SHP77 treated with DMSO at 0.1 percent for 48 hours (cell line): ENCODE results near the gene C9orf152.
"Not testable (repeated sequence)": the region's sequence is repeated elsewhere in the genome, so short reads cannot be mapped to it uniquely, and the experiment has no call there.

Experiments
- DNase-seq: peaks from one replicate; lab custom pipeline; 2025; lab: John Stamatoyannopoulos, UW

C9orf152 gene

DNA sequence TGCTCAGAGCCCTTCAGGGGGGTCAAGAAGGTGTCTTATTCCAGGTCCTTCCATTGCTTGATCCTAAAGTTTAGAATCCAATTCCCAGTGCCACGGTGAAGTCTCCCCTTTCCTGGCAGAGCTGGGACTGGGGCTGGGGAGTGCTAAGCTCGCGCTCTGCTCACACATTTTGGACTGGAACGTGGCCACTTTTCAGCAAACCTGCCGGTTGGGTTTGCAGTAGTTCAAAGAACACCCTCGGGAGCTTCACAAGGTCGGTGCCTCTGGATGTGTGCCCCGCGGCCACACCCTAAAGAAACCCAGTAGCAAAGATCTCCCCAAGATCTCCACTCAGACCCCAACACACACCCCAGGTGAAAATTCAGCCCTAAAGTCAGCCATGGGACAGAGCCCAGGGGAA, at the start of gene C9orf152:
C9orf152 (minus strand) TSS at position 129 of the 400 bp plus-strand sequence. CDS start 580 bp downstream, outside the sequence.
- DNase-seq = no peak

DNA sequence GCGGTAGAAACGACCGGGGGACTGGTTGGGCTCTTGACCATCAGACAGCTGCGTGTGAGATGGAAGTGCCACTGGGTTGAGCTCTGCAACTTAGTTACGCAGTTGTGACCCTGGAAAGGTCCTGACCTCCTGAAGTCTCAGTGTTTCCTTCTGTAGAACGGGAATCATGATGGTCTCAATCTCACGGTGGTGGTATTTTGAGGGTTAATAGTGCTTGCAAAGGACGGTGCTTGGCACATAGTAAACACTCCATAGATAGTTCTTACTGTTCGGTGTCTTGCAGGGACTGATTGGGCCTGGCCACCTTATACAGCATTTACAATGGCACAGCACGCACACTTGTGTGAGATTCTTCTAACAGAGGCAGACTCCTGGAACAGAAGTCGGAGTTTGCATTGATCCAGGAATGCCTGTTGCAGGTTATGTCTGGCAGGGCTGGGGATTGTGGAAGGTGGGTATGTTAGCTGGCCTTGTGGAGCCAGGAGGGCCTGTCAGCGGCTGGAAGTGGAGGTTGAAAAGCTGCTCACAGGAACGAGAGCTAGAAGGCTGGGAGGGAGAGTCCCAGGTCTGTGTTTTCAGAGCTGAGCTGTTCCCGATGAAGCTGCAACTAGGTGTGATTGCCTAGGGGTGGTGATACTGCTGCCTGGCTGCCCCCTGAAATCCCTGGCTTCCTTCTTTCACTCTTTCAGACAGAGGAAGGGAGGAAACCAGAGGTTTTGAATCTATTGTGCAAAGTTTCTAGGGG, 49.3 kb upstream of the C9orf152 start:
- DNase-seq = no peak

GRCh38 chr9:110256380-110257096, 48.6 kb upstream of the C9orf152 start, which contains the start of gene TXN:
Gene TXN (minus strand): TSS chr9:110256507. CDS start chr9:110256435, 72 bp downstream.
- DNase-seq = peak; percentile 57

GRCh38 chr9:110255463-110256379, 47.8 kb upstream of the C9orf152 start:
- DNase-seq = no peak

- DNase-seq = no peak
Measured at GRCh38 chr9:110255034-110255462, 47.1 kb upstream of the C9orf152 start.

DNA sequence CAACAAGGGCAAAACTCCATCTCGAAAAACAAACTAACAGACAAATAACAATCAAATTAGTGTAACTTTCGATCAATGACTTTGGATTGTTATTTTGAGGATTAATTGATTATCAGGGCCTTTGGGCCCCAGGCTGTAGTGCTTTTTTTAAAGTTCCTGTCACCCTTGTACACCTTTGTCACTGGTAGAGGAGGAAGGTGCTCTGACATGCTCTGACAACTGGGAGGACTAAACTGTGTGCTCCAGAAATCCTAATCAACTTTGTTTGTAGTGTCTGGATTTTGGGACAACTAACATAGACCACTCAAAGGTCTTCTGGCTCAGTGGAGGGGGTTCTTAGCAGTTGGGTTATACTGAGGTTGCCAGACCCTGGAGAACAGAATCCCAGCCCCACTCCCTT, 46.5 kb upstream of the C9orf152 start:
- no peak for DNase-seq

- DNase-seq = no peak
Measured at GRCh38 chr9:110252509-110253139, 44.7 kb upstream of the C9orf152 start.

DNA sequence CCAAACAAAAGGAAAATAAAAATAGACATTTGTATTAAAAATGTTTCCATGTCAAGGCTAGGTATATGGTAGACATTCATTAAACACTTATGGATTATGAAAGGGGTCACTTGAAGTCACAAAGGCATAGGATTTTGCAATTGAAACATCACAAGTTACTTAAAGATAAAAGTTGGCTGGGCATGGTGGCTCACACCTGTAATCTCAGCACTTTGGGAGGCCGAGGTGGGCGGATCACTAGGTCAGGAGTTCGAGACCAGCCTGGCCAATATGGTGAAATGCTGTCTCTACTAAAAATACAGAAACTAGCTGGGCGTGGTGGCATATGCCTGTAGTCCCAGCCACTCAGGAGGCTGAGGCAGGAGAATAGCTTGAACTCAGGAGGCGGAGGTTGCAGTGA, 43.8 kb upstream of the C9orf152 start:
- not testable (repeated sequence) for DNase-seq

DNA sequence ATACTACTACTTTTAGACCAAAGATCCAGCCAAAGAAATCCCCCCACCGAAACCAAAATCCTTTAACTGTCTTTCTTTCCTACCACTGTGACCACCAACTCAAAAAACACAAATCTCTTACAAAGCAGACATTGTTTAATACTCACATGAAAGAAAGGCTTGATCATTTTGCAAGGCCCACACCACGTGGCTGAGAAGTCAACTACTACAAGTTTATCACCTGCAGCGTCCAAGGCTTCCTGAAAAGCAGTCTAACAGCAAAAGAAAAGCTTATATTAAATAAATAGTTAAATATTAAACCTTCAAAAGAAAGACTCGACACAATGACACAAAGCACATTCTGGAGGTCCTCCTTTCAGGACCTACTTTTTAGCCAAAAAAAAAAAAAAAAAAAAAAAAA, 43.3 kb upstream of the C9orf152 start:
- DNase-seq = no peak

DNA sequence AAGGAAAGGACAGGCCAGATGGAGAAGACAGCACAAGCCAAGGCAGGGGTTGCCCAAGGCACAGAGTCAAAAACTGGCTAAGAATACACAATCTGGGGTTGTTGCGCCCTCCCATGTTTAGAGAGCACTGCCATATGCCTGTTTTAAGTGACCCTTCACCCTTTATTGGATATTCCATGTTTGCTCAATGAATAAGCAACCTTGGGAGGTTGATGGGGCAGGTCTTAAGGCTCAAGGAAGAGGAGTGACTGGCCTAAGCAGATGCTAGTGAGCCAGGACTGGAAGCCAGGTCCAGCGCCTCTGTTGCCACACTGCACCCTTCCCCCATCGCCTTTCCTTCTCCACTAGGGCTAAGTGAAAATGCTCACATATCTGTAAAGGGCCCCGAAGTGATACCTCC, 41.6 kb upstream of the C9orf152 start:
- DNase-seq = no peak

GRCh38 chr9:110248361-110248760, 40.4 kb upstream of the C9orf152 start:
- no peak for DNase-seq

DNA sequence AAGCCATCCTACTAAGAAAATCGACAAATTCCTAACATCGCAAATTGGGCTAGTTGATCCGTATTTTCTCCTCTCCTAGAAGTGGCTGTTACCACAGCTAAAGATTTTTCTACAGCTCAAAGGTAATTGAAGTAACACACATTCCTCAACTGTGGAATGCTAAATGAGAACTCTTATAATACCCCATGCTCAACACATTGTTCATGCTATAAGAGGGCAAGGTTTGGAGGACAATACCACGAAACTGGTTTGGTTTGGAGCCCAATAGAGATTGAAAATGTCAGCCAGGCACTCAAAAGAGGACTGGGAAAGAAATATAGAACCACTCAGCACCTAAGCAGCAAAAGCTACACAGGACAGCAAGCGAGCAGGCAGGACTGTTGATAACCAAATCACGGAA, 38.3 kb upstream of the C9orf152 start:
- DNase-seq = no peak

- no peak for DNase-seq
Measured at GRCh38 chr9:110244616-110245015, 36.7 kb upstream of the C9orf152 start.

DNA sequence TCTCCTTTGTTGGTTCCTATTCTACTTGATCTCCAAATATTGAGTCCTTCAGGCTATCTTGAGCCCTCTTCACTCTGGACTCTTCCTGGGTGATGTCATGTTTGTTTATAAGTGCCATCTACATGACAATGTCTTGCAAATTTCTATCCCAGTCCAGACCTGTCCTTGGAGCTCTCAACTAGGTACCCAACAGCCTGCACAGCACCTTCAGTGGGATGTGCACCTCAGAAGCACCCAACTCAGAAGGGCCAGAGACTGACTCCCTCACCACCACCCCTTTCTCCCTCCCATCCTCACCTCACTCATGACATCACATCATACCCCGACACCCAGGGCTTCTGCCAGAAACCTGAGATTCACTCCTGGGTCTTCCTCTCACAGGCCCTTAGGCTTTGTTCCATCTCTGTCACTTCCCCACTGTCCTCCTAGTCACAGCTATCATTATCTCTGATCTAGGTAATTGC, 33.9 kb upstream of the C9orf152 start:
- no peak for DNase-seq

- no peak for DNase-seq
Measured at GRCh38 chr9:110241260-110241857, 33.4 kb upstream of the C9orf152 start.

DNA sequence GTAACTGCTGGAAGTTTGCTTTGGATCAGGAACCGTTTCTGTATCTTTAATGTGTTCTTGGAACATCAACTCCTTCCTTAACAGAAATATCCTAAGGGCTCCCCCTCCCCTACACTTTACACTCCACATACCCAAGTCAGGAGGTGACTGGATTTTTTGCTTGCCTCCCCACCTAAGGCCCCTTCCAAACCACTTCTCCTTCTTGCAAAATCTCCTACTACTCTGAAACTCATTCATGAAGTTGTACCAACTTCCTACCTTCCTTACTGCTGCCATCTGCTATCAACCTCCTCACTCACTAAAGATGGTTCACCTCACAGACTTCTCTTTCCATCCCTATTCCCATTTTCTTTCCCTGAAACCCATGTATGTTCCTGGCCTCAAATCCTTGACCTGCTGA, 32.2 kb upstream of the C9orf152 start:
- no peak for DNase-seq

DNA sequence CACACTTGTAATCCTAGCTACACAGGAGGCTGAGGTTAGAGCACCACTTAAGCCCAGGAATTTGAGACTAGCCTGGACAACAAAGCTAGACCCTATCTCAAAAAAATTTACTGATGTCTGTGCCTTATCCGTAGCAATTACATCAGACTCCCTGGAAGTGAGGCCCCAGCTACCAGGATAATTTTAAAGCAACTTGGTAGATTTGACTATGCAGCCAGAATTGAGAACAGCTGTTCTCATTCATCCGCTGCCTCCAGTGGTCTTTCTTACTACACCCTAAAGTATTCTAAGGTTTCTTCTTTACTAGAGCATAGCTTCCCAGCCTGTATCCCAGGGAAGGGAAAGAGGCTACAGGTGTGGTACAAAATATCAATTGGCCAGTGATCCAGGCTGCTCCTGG, 20.4 kb upstream of the C9orf152 start:
- no peak for DNase-seq

GRCh38 chr9:110224583-110224982, 16.6 kb upstream of the C9orf152 start:
- DNase-seq = no peak

- DNase-seq = no peak
Measured at GRCh38 chr9:110220809-110221208, 12.8 kb upstream of the C9orf152 start.

GRCh38 chr9:110217656-110218099, 9.7 kb upstream of the C9orf152 start:
- no peak for DNase-seq
